ENCODE measurements around the gene CDH23. TPM values are rescaled to one million over a fixed set of nuclear protein-coding genes. Genes with fewer than 3 reads are reported as not detected.
A peak's percentile ranks its signal among the peaks of the same experiment; 100 is the strongest.

The CDH23 gene
- total RNA-seq, 1 experiment from 2014 or later = 0.34 TPM

DNA sequence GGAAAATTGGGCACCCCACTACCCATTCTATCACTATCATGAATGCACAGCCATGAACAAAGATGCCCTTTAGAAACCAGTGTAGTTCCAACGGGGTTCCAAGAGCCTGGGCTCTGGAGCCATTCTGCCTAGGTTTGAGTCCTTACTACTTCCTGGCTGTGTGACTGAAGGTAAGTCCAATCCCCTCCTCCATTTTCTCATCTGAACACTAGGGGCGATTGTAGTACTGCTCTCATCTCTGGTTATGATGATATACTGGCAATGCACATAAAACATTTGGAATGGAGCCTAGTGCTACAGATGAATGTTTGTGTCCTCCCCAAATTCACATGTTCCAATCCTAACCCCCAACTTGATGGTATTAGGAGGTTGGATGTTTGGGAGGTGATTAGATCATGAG lies 28.1 kb upstream of the CDH23 start:
- H3K9me3 Mint-ChIP-seq (ENCODE audit: unreplicated experiment) = no peaks in the 10 kb centered on the region
- Histone ChIP-seq H3K36me3 (ENCODE audit: control insufficient read depth, insufficient read depth, low read length) (no peaks in the 10 kb centered on the region), H3K27me3 (replicated peaks; ENCODE audit: control insufficient read depth, insufficient read depth, low read length) (no peaks in the 10 kb centered on the region), H3K9me3 (no peaks in the 10 kb centered on the region), H3K4me3 (ENCODE audit: low read depth, low read length) (no peak overlapping the region), H3K4me1 (no peaks in the 10 kb centered on the region)
- TF ChIP-seq, protein P1, sequence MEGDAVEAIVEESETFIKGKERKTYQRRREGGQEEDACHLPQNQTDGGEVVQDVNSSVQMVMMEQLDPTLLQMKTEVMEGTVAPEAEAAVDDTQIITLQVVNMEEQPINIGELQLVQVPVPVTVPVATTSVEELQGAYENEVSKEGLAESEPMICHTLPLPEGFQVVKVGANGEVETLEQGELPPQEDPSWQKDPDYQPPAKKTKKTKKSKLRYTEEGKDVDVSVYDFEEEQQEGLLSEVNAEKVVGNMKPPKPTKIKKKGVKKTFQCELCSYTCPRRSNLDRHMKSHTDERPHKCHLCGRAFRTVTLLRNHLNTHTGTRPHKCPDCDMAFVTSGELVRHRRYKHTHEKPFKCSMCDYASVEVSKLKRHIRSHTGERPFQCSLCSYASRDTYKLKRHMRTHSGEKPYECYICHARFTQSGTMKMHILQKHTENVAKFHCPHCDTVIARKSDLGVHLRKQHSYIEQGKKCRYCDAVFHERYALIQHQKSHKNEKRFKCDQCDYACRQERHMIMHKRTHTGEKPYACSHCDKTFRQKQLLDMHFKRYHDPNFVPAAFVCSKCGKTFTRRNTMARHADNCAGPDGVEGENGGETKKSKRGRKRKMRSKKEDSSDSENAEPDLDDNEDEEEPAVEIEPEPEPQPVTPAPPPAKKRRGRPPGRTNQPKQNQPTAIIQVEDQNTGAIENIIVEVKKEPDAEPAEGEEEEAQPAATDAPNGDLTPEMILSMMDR (IDR thresholded peaks at IDR 0.05; ENCODE audit: insufficient read depth in 1 of 2, low read depth in 1 of 2, low read length in 1 of 2, severe bottlenecking in 1 of 2, unreplicated experiment in 1 of 2) = peak; percentile 35 to 37
- no TSS peak for BruUV-seq (replicated peaks)
- DNase-seq = no peak
- CTCF ChIA-PET = interaction anchor here (0.6 to 1.2 kb wide), 4 partner anchors 8 to 50 kb away, joined by 3 to 6 read pairs (median 4); partner anchors contain the start of gene SLC29A3
- intact Hi-C loops (cut with micrococcal nuclease; ENCODE audit: unreplicated experiment) = no loop called here
- no peaks in the 10 kb centered on the region for H3K4me1 Mint-ChIP-seq (ENCODE audit: low read depth, unreplicated experiment)
- POLR2A ChIA-PET = no interaction called here
- no peak overlapping the region for H3K4me3 Mint-ChIP-seq (ENCODE audit: unreplicated experiment)
- no peaks in the 10 kb centered on the region for H3K36me3 Mint-ChIP-seq (ENCODE audit: insufficient read depth, unreplicated experiment)
- peaks cover 3% of the 10 kb centered on the region for H3K27me3 Mint-ChIP-seq (ENCODE audit: insufficient read depth, unreplicated experiment)
- H3K27ac Mint-ChIP-seq (ENCODE audit: unreplicated experiment) = no peak overlapping the region

DNA sequence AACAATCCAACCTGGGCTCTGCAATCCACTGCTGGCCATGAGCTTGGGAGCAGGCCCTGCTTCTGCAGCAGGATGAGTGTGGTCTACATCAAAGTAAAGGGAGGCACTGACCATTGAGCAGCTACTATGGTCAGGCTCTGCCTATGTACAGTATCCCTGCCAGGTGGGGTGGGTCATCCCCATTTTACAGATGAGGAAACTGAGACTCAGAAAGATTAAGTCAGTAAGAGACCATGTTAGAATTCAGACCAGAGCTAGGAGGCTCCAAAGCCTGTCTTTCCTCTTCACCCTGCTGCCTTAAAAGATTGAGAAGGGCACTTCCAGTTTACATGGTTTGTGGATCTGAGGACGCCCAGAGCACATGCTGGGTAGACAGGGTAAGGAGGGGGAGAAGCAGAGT lies 27.1 kb upstream of the CDH23 start:
- ChIA-PET POLR2A (interaction anchor here (0.6 kb wide), 1 partner anchor 33 kb away, joined by 3 read pairs; no protein-coding TSS in a partner anchor), CTCF (interaction anchor here (0.8 to 1.2 kb wide), 3 partner anchors 9 to 51 kb away, joined by 3 to 5 read pairs (median 4); partner anchors contain the start of gene SLC29A3)
- intact Hi-C loops (cut with micrococcal nuclease; ENCODE audit: unreplicated experiment) = no loop called here
- H3K27ac Mint-ChIP-seq (ENCODE audit: unreplicated experiment) = no peak overlapping the region
- Histone ChIP-seq H3K36me3 (ENCODE audit: control insufficient read depth, insufficient read depth, low read length) (no peaks in the 10 kb centered on the region), H3K27me3 (replicated peaks; ENCODE audit: control insufficient read depth, insufficient read depth, low read length) (no peaks in the 10 kb centered on the region), H3K4me1 (no peaks in the 10 kb centered on the region), H3K4me3 (ENCODE audit: low read depth, low read length) (no peak overlapping the region), H3K9me3 (no peaks in the 10 kb centered on the region)
- peaks cover 3% of the 10 kb centered on the region for H3K27me3 Mint-ChIP-seq (ENCODE audit: insufficient read depth, unreplicated experiment)
- H3K36me3 Mint-ChIP-seq (ENCODE audit: insufficient read depth, unreplicated experiment) = no peaks in the 10 kb centered on the region
- DNase-seq = no peak
- no peaks in the 10 kb centered on the region for H3K4me1 Mint-ChIP-seq (ENCODE audit: low read depth, unreplicated experiment)
- no peak overlapping the region for H3K4me3 Mint-ChIP-seq (ENCODE audit: unreplicated experiment)
- H3K9me3 Mint-ChIP-seq (ENCODE audit: unreplicated experiment) = no peaks in the 10 kb centered on the region
- TF ChIP-seq, protein P1 (IDR thresholded peaks at IDR 0.05; ENCODE audit: insufficient read depth in 1 of 2, low read depth in 1 of 2, low read length in 1 of 2, severe bottlenecking in 1 of 2, unreplicated experiment in 1 of 2) = no peak
- no TSS peak for BruUV-seq (replicated peaks)

GRCh38 chr10:71370031-71370430 lies 26.7 kb upstream of the CDH23 start:
- POLR2A ChIA-PET = interaction anchor here (0.6 kb wide), 1 partner anchor 33 kb away, joined by 3 read pairs; no protein-coding TSS in a partner anchor
- H3K4me1 ChIP-seq = no peaks in the 10 kb centered on the region
- Mint-ChIP-seq H3K27me3 (ENCODE audit: insufficient read depth, unreplicated experiment) (peaks cover 3% of the 10 kb centered on the region), H3K9me3 (ENCODE audit: unreplicated experiment) (no peaks in the 10 kb centered on the region), H3K36me3 (ENCODE audit: insufficient read depth, unreplicated experiment) (no peaks in the 10 kb centered on the region), H3K4me1 (ENCODE audit: low read depth, unreplicated experiment) (no peaks in the 10 kb centered on the region), H3K27ac (ENCODE audit: unreplicated experiment) (no peak overlapping the region), H3K4me3 (ENCODE audit: unreplicated experiment) (no peak overlapping the region)
- no TSS peak for BruUV-seq (replicated peaks)
- H3K27me3 ChIP-seq (replicated peaks; ENCODE audit: control insufficient read depth, insufficient read depth, low read length) = no peaks in the 10 kb centered on the region
- TF ChIP-seq, protein P1 (IDR thresholded peaks at IDR 0.05; ENCODE audit: insufficient read depth in 1 of 2, low read depth in 1 of 2, low read length in 1 of 2, severe bottlenecking in 1 of 2, unreplicated experiment in 1 of 2) = no peak
- no peaks in the 10 kb centered on the region for H3K36me3 ChIP-seq (ENCODE audit: control insufficient read depth, insufficient read depth, low read length)
- intact Hi-C loops (cut with micrococcal nuclease; ENCODE audit: unreplicated experiment) = no loop called here
- DNase-seq = no peak
- no peaks in the 10 kb centered on the region for H3K9me3 ChIP-seq
- CTCF ChIA-PET = interaction anchor here (0.6 to 1.4 kb wide), 4 partner anchors 10 to 56 kb away, joined by 3 to 5 read pairs (median 4); partner anchors contain the start of gene SLC29A3
- H3K4me3 ChIP-seq (ENCODE audit: low read depth, low read length) = no peak overlapping the region

Data from Caco-2 (cell line).